ENCODE measurements around the gene SYCP3.
"Not testable (repeated sequence)": the region's sequence is repeated elsewhere in the genome, so short reads cannot be mapped to it uniquely, and the experiment has no call there.

The SYCP3 gene

GRCh38 chr12:101759396-101760047 is 20.3 kb upstream of the SYCP3 start:
- peak; percentile 71 for DNase-seq

- peak; percentile 25 for DNase-seq
Observed at GRCh38 chr12:101750152-101750551, 10.9 kb upstream of the SYCP3 start.

- DNase-seq: peak; percentile 79
Observed at GRCh38 chr12:101749657-101750056, 10.4 kb upstream of the SYCP3 start.

- DNase-seq: no peak
Observed at GRCh38 chr12:101748907-101749306, 9.6 kb upstream of the SYCP3 start.

- no peak for DNase-seq
Observed at GRCh38 chr12:101747697-101748096, 8.4 kb upstream of the SYCP3 start.

- no peak for DNase-seq
Observed at GRCh38 chr12:101746661-101747060, 7.4 kb upstream of the SYCP3 start.

- DNase-seq: no peak
Observed at GRCh38 chr12:101746196-101746595, 6.9 kb upstream of the SYCP3 start.

- no peak for DNase-seq
Observed at GRCh38 chr12:101745481-101745880, 6.2 kb upstream of the SYCP3 start.

- DNase-seq: peak; percentile 47
Observed at GRCh38 chr12:101743724-101744472, 4.6 kb upstream of the SYCP3 start.

GRCh38 chr12:101743242-101743641 is 4.0 kb upstream of the SYCP3 start:
- no peak for DNase-seq

- no peak for DNase-seq
Observed at GRCh38 chr12:101740980-101741379, 1.7 kb upstream of the SYCP3 start.

- DNase-seq: no peak
Observed at GRCh38 chr12:101740566-101740965, 1.3 kb upstream of the SYCP3 start.

GRCh38 chr12:101737476-101737875 is 1.8 kb downstream of the SYCP3 start:
- no peak for DNase-seq

- DNase-seq: not testable (repeated sequence)
Observed at GRCh38 chr12:101734482-101734881, 4.8 kb downstream of the SYCP3 start.

GRCh38 chr12:101733166-101733565 is 6.1 kb downstream of the SYCP3 start:
- no peak for DNase-seq

GRCh38 chr12:101732318-101732717 is 6.9 kb downstream of the SYCP3 start:
- no peak for DNase-seq

GRCh38 chr12:101729842-101730241 is 9.4 kb downstream of the SYCP3 start:
- DNase-seq: no peak

- DNase-seq: no peak
Observed at GRCh38 chr12:101727098-101727497, 12.2 kb downstream of the SYCP3 start.

- no peak for DNase-seq
Observed at GRCh38 chr12:101722392-101722791, 16.9 kb downstream of the SYCP3 start.

- no peak for DNase-seq
Observed at GRCh38 chr12:101720118-101720517, 19.1 kb downstream of the SYCP3 start.

GRCh38 chr12:101719566-101719965 is 19.7 kb downstream of the SYCP3 start:
- DNase-seq: no peak

- DNase-seq: no peak
Observed at GRCh38 chr12:101714877-101715444, 24.3 kb downstream of the SYCP3 start.

GRCh38 chr12:101713930-101714329 is 25.3 kb downstream of the SYCP3 start:
- no peak for DNase-seq

- DNase-seq: no peak
Observed at GRCh38 chr12:101713059-101713682, 26.1 kb downstream of the SYCP3 start.
